ENCODE data around the gene TRAF2.

DNA sequence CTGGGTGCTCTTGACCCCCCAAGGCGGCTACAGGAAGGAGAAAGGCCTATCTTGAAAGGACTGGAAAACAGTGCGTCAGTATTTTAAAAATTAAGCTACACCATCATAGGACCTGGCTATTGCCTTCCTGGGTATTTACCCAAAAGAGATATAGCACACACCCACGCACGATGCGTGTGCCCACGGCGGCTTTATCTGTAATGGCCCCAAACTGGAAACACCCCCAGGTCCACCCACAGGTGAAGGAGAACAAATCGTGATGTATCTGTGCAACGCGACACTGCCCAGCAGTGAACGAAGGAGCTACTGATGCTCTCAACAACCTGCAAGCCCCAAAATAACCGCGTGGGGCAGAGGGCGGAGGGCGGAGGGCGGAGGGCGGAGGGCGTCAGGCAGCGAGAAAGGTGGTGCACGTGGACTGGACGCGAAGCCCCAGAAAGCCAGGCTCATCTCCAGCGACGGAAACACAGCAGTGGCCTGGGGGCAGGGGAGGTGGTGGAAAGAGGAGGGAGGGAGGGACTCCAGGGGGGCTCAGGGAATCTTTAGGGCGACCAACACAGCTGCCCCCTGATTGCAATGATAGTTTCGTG is 78.6 kb downstream of the TRAF2 start:
- TF ChIP-seq, protein P1, sequence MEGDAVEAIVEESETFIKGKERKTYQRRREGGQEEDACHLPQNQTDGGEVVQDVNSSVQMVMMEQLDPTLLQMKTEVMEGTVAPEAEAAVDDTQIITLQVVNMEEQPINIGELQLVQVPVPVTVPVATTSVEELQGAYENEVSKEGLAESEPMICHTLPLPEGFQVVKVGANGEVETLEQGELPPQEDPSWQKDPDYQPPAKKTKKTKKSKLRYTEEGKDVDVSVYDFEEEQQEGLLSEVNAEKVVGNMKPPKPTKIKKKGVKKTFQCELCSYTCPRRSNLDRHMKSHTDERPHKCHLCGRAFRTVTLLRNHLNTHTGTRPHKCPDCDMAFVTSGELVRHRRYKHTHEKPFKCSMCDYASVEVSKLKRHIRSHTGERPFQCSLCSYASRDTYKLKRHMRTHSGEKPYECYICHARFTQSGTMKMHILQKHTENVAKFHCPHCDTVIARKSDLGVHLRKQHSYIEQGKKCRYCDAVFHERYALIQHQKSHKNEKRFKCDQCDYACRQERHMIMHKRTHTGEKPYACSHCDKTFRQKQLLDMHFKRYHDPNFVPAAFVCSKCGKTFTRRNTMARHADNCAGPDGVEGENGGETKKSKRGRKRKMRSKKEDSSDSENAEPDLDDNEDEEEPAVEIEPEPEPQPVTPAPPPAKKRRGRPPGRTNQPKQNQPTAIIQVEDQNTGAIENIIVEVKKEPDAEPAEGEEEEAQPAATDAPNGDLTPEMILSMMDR (IDR thresholded peaks at IDR 0.05; ENCODE audit: low read length) = no peak
- TF ChIP-seq EZH2 (optimal IDR thresholded peaks at IDR 0.05; ENCODE audit: low read depth, low read length) = no peak
- no peak for TF ChIP-seq EZH2phosphoT487 (IDR thresholded peaks at IDR 0.05; ENCODE audit: low read length)

All from MM.1S (cell line).